GM12878 (cell line): ENCODE results near the gene EPB42. TPM values are rescaled to one million over a fixed set of nuclear protein-coding genes. Genes with fewer than 3 reads are reported as not detected.
A peak's percentile ranks its signal among the peaks of the same experiment; 100 is the strongest.

Source experiments
- ATAC-seq: fragments of 200-7000 bp; cut with Tn5 transposase; 3 replicates; pipeline ENCODE4 v1.9.1; 2020; ENCODE audit warnings: mild to moderate bottlenecking, moderate library complexity
- BruUV-seq: library from RNA; stranded (reverse); fragments of 400-500 nt; replicated peaks from 2 replicates; lab custom pipeline; 2021; lab: Mats Ljungman, UMichigan
- CTCF ChIA-PET: fragments of 300-600 bp; sonication (Branson Sonifier 250); formaldehyde crosslinking; extraction: SDS; loops from one replicate; lab custom pipeline; 2021; ENCODE audit warnings: inconsistent platforms; lab: Yijun Ruan, JAX
- POLR2A ChIA-PET: fragments of 350-600 bp; formaldehyde crosslinking; extraction: SDS; loops from one replicate; lab custom pipeline; 2021; ENCODE audit warnings: inconsistent platforms; lab: Charles Lee
- RAD21 ChIA-PET: fragments of 300-600 bp; sonication (Branson Sonifier 250); formaldehyde crosslinking; loops from one replicate; lab custom pipeline; 2023; ENCODE audit warnings: antibody characterized with exemption; ENCODE audit not compliant: unreplicated experiment; lab: Charles Lee
- SMC1A ChIA-PET: fragments of 300-600 bp; sonication (Branson Sonifier 250); formaldehyde crosslinking; loops from one replicate; lab custom pipeline; 2023; ENCODE audit not compliant: unreplicated experiment, uncharacterized antibody; lab: Charles Lee
- DNase-seq: peaks from one replicate; pipeline ENCODE4 v3.0.0-alpha.2; 2011; ENCODE audit warnings: low read depth, low spot score
- FAIRE-seq: peaks from 3 replicates; lab custom pipeline; 2011; peaks lifted over from hg19 to GRCh38; lab: Jason Lieb, UNC
- H2AFZ ChIP-seq: 2 replicates; pipeline ENCODE4 v1.6.0; 2011; ENCODE audit warnings: low read depth, low read length, control low read depth; ENCODE audit not compliant: control insufficient read depth
- H3K27ac ChIP-seq: 2 replicates; pipeline ENCODE4 v1.5.1; 2011; ENCODE audit warnings: control low read depth; ENCODE audit not compliant: control insufficient read depth, insufficient read depth
- H3K27me3 ChIP-seq, 2 experiments: replicated peaks in 1 of 2; 2 replicates each; pipeline versions ENCODE4 v1.6.0 to v1.6.1; 2011; ENCODE audit warnings: low read length in 1 of 2; ENCODE audit not compliant: control insufficient read depth in 2 of 2, insufficient read depth in 2 of 2
- H3K36me3 ChIP-seq, 2 experiments: 2 replicates each; pipeline ENCODE4 v1.5.1; 2011; ENCODE audit warnings: low read length in 1 of 2; ENCODE audit not compliant: control insufficient read depth in 2 of 2, insufficient read depth in 2 of 2
- H3K4me1 ChIP-seq: 2 replicates; pipeline ENCODE4 v1.6.1; 2011; ENCODE audit warnings: mild to moderate bottlenecking, low read length, moderate library complexity, mixed read lengths; ENCODE audit not compliant: control insufficient read depth, insufficient read depth
- H3K4me2 ChIP-seq: 2 replicates; pipeline ENCODE4 v1.6.0; 2011; ENCODE audit warnings: control low read depth; ENCODE audit not compliant: control insufficient read depth, insufficient read depth
- H3K4me3 ChIP-seq: fragments of 200-600 bp; sonication (generic); 2 replicates; pipeline ENCODE4 v1.5.1; 2016
- H3K79me2 ChIP-seq: 2 replicates; pipeline ENCODE4 v1.6.0; 2011; ENCODE audit warnings: low read length; ENCODE audit not compliant: control insufficient read depth, insufficient read depth
- H3K9ac ChIP-seq: 2 replicates; pipeline ENCODE4 v1.8.0; 2011; ENCODE audit warnings: low read length, control low read depth, mixed read lengths; ENCODE audit not compliant: control insufficient read depth, insufficient read depth
- H3K9me3 ChIP-seq: replicated peaks from 3 replicates; pipeline ENCODE4 v1.5.1; 2011; ENCODE audit warnings: mild to moderate bottlenecking, low read length; ENCODE audit not compliant: control insufficient read depth, insufficient read depth
- H4K20me1 ChIP-seq: 2 replicates; pipeline ENCODE4 v1.6.0; 2011; ENCODE audit not compliant: control insufficient read depth, insufficient read depth
- E4F1 ChIP-seq: fragments of 450-650 bp; IDR thresholded peaks from 2 replicates; pipeline ENCODE4 v1.6.1; 2018; ENCODE audit warnings: borderline replicate concordance, mild to moderate bottlenecking; ENCODE audit not compliant: partially characterized antibody
- IRF4 ChIP-seq: IDR thresholded peaks from 2 replicates; pipeline ENCODE4 v1.6.1; 2011; ENCODE audit warnings: low read depth, low read length
- POLR2A ChIP-seq: IDR thresholded peaks from 2 replicates; pipeline ENCODE4 v1.6.1; 2011; ENCODE audit warnings: low read depth, mild to moderate bottlenecking, low read length
- RUNX3 ChIP-seq: IDR thresholded peaks from 2 replicates; pipeline ENCODE4 v1.6.1; 2012; ENCODE audit warnings: low read length, inconsistent platforms
- WGBS: methylation state at CpG from one replicate; pipeline ENCODE4 v1.1.6; 2016; ENCODE audit warnings: low lambda C conversion rate; ENCODE audit not compliant: insufficient replicate concordance, insufficient coverage; ENCODE audit errors: missing lambda C conversion rate; 5-methylcytosine and 5-hydroxymethylcytosine counted together
- in situ Hi-C: fragments of 300-500 bp; cut with MboI; formaldehyde crosslinking; loops from 9 replicates; pipeline ENCODE4 v1.14.3; 2018; ENCODE audit warnings: mixed read lengths
- intact Hi-C: fragments of 100-400 bp; cut with micrococcal nuclease; formaldehyde crosslinking; loops from one replicate; pipeline ENCODE4 v1.14.2; 2022; ENCODE audit not compliant: unreplicated experiment
- polyA plus RNA-seq, 11 experiments: library from polyadenylated mRNA; depleted of rRNA in 4 of 11; unstranded in 6 of 11; stranded (reverse) in 5 of 11; fragments of >200 nt; fragmentation: Nextera tagmentation in 4 of 11; fragmentation: Illumina TruSeq in 1 of 11; extraction: Ambion mirVana in 4 of 11; extraction: Trizol in 1 of 11; gene quantifications; 1 replicate in 1 of 11; 2 replicates in 10 of 11; pipeline versions ENCODE4 v1.2.1 to v1.2.3, GENCODE V29; 2011 to 2016; ENCODE audit warnings: inconsistent platforms in 2 of 11, missing spikeins in 2 of 11, low read depth in 1 of 11
- total RNA-seq, 4 experiments: library from RNA; depleted of rRNA in 3 of 4; stranded (reverse); fragments of >200 nt in 3 of 4; fragmentation: Illumina TruSeq in 1 of 4; extraction: Trizol in 1 of 4; gene quantifications; 2 replicates each; pipeline versions ENCODE4 v1.2.1 to v1.2.3, GENCODE V29; 2013 to 2021

The EPB42 gene
- total and polyA plus RNA-seq, 10 of the 15 experiments (the other 5 are each of a cell fraction or from before 2014, with no cell fraction given) = not detected

- SMC1A ChIA-PET = interaction anchor here (2.6 kb wide), 1 partner anchor 88 kb away, joined by 9 read pairs; no protein-coding TSS in a partner anchor
- H4K20me1 ChIP-seq = no peaks in the 10 kb centered on the region
- in situ Hi-C loops (no loop called here), intact Hi-C loops (no loop called here)
- CTCF ChIA-PET = interaction anchor here (0.6 to 3.7 kb wide), 2 partner anchors 28 to 137 kb away, joined by 5 to 13 read pairs; no protein-coding TSS in a partner anchor
- no peak overlapping the region for H3K4me3 ChIP-seq
- H2AFZ ChIP-seq = no peak overlapping the region
- DNase-seq (no peak), ATAC-seq (no peak), FAIRE-seq (no peak)
- H3K4me2 ChIP-seq = no peak overlapping the region
- TF ChIP-seq IRF4 (no peak), POLR2A (peak; percentile 28; the same call in 1 of the 2 replicates), E4F1 (no peak), RUNX3 (no peak)
- H3K27me3 ChIP-seq = no peaks in the 10 kb centered on the region; a peak in 1 of 4 replicates
- H3K27ac ChIP-seq = no peak overlapping the region
- RAD21 ChIA-PET = interaction anchor here (0.6 kb wide), 1 partner anchor 14 kb away, joined by 3 read pairs; no protein-coding TSS in a partner anchor
- no peaks in the 10 kb centered on the region for H3K79me2 ChIP-seq
- POLR2A ChIA-PET = interaction anchor here (0.6 kb wide), 2 partner anchors 11 to 548 kb away, joined by 3 to 4 read pairs; no protein-coding TSS in a partner anchor
- H3K9me3 ChIP-seq = no peaks in the 10 kb centered on the region; the same call in 2 of the 3 replicates
- no peaks in the 10 kb centered on the region for H3K4me1 ChIP-seq
- 90% methylated on average over 10 of the region's 10 CpGs for WGBS
- H3K9ac ChIP-seq = no peak overlapping the region
- no TSS peak for BruUV-seq
- peaks cover 0 to 26% of the 10 kb centered on the region in 2 experiments; a peak in 1 of 4 replicates for H3K36me3 ChIP-seq
Measured at GRCh38 chr15:43196760-43197548, 23.9 kb downstream of the EPB42 start.
